Stomach (tissue), 4 donors: Measurements from ENCODE around the gene CD81.

Experiments used
- EP300 ChIP-seq: sonication (generic); formaldehyde crosslinking; IDR thresholded peaks from one replicate; pipeline ENCODE4 v1.6.1; 2017; ENCODE audit warnings: antibody characterized with exemption
- TF ChIP-seq, protein P1 (sequence below), 7 experiments: fragments of 450-650 bp in 4 of 7; fragments of 200-600 bp in 3 of 7; sonication (generic) in 3 of 7; IDR thresholded peaks; one replicate each; pipeline ENCODE4 v1.5.1; 2016 to 2019; ENCODE audit warnings: antibody characterized with exemption in 7 of 7, control low read depth in 2 of 7, mild to moderate bottlenecking in 1 of 7

- TF ChIP-seq, protein P1, sequence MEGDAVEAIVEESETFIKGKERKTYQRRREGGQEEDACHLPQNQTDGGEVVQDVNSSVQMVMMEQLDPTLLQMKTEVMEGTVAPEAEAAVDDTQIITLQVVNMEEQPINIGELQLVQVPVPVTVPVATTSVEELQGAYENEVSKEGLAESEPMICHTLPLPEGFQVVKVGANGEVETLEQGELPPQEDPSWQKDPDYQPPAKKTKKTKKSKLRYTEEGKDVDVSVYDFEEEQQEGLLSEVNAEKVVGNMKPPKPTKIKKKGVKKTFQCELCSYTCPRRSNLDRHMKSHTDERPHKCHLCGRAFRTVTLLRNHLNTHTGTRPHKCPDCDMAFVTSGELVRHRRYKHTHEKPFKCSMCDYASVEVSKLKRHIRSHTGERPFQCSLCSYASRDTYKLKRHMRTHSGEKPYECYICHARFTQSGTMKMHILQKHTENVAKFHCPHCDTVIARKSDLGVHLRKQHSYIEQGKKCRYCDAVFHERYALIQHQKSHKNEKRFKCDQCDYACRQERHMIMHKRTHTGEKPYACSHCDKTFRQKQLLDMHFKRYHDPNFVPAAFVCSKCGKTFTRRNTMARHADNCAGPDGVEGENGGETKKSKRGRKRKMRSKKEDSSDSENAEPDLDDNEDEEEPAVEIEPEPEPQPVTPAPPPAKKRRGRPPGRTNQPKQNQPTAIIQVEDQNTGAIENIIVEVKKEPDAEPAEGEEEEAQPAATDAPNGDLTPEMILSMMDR (IDR thresholded peaks at IDR 0.05) = no peak
- no peak for TF ChIP-seq EP300
Measured at GRCh38 chr11:2361565-2361964, 15.5 kb upstream of the CD81 start.
